ENCODE results near the gene RAN. TPM values are rescaled to one million over a fixed set of nuclear protein-coding genes. Genes with fewer than 3 reads are reported as not detected.
A peak's percentile ranks its signal among the peaks of the same experiment; 100 is the strongest.

The RAN gene
- total and polyA plus RNA-seq, 12 donors, result 43.6 to 586 (median 291) TPM

DNA sequence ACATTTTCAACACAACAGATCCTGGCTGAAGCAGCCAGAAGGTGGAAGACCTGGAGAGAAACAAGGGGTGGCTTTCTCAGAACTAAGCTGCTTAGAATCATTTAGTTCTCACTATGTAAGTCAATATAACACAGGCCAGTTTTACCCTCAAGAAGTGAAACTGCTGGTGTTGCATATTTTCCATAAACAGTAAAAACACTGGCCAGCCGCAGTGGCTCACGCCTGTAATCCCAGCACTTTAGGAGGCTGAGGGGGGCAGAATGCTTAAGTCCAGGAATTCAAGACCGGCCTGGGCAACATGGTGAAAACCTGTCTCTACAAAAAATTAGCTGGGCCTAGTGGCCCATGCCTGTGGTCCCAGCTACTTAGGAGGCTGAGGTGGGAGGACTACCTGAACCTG lies 44.4 kb upstream of the RAN start:
- Histone ChIP-seq H3K4me3 (no peak overlapping the region), H3K9me3 (no peaks in the 10 kb centered on the region), H3K27ac (peak overlapping the region in 1 of 10 donors; percentile 58), H3K4me1 (peaks cover 0 to 7% (median 0%) of the 10 kb centered on the region in 9 donors), H3K27me3 (no peaks in the 10 kb centered on the region), H3K36me3 (peaks cover 0 to 40% (median 7%) of the 10 kb centered on the region in 9 donors)
- 94 to 97% methylated on average over 3 of the region's 3 CpGs for WGBS, 2 donors
- TF ChIP-seq, protein P1, sequence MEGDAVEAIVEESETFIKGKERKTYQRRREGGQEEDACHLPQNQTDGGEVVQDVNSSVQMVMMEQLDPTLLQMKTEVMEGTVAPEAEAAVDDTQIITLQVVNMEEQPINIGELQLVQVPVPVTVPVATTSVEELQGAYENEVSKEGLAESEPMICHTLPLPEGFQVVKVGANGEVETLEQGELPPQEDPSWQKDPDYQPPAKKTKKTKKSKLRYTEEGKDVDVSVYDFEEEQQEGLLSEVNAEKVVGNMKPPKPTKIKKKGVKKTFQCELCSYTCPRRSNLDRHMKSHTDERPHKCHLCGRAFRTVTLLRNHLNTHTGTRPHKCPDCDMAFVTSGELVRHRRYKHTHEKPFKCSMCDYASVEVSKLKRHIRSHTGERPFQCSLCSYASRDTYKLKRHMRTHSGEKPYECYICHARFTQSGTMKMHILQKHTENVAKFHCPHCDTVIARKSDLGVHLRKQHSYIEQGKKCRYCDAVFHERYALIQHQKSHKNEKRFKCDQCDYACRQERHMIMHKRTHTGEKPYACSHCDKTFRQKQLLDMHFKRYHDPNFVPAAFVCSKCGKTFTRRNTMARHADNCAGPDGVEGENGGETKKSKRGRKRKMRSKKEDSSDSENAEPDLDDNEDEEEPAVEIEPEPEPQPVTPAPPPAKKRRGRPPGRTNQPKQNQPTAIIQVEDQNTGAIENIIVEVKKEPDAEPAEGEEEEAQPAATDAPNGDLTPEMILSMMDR (IDR thresholded peaks at IDR 0.05), result no peak
- DNase-seq (no peak), ATAC-seq (peak in 2 of 8 donors; percentile 54 to 58)
- intact Hi-C loops (cut with DNase I), result no loop called here

DNA sequence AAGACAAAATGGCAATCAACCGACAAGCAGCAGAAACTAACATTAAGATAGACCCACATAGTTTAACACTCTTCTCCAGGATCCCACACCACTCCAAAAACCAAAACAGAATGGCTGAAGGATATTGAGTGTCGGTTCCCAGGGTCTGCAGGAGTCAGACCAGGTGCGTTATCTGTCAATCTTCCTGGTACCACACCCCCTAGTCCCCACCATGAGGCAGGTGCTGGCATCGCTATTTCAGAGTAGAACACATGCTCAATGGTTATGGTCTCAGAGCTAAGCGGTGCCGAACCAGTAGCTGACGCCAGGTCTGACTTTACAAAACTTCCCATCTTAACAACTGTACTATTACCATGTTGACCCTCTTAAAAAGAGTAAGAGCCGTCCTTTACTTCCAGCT lies 43.0 kb upstream of the RAN start:
- Histone ChIP-seq H3K27me3 (no peaks in the 10 kb centered on the region), H3K4me1 (peaks cover 0 to 21% (median 0%) of the 10 kb centered on the region in 9 donors), H3K4me3 (no peak overlapping the region), H3K9me3 (no peaks in the 10 kb centered on the region), H3K27ac (no peak overlapping the region), H3K36me3 (peaks cover 0 to 26% (median 0%) of the 10 kb centered on the region in 9 donors)
- WGBS, 2 donors, result 97 to 98% methylated on average over 8 of the region's 8 CpGs
- TF ChIP-seq, protein P1 (IDR thresholded peaks at IDR 0.05), result no peak
- intact Hi-C loops (cut with DNase I), result no loop called here
- ATAC-seq (no peak), DNase-seq (no peak)

DNA sequence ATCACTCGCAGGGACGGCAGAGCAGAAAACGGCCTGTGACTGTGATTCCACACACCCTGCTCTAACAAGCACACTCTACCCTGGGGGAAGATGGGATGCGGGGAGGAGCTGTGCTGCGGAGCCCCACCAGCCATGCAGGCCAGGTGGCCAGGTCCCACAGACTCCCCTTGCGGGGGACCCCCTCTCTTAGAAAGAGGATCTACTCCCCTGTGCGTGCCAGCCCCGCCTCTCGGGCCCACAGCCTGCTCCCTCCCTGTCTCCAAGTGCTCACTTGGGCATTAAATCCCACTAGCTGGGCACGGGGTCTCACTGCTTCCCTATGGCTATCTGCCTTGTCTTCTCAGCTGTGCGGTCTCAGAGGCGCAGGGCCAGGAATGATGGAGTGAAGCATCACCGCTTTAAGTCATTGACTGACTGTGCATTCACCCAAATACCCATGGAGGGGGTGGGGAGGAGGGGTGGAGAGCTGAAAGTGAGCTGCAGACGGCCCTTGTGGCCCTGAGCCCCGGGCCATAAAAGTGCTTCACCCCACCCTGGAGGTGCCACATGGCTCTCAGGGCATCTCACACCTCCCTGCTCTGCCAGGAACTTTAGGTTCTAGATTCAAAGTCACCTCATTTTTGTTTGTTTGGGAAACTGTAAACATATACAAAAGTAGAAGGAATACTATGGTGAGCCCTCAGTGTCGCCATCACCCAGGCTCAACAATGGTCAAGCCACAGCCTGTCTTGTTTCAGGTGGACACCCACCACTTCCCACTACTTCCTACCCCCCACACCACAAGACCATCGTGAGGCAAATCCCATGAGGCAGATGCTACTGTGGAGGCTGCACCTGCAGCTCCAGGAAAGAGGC lies 42.2 kb upstream of the RAN start:
- H3K36me3 ChIP-seq, result peaks cover 0 to 18% (median 0%) of the 10 kb centered on the region in 9 donors
- TF ChIP-seq, protein P1 (IDR thresholded peaks at IDR 0.05), result no peak
- peak in 2 of 8 donors; percentile 12 to 19 for ATAC-seq
- WGBS, 2 donors, result 86 to 87% methylated on average over 17 of the region's 17 CpGs
- intact Hi-C loops (cut with DNase I), result no loop called here
- no peaks in the 10 kb centered on the region for H3K9me3 ChIP-seq
- H3K4me3 ChIP-seq, result no peak overlapping the region
- H3K27ac ChIP-seq, result no peak overlapping the region
- H3K27me3 ChIP-seq, result no peaks in the 10 kb centered on the region
- peaks cover 0 to 22% (median 0%) of the 10 kb centered on the region in 9 donors for H3K4me1 ChIP-seq
- no peak for DNase-seq

DNA sequence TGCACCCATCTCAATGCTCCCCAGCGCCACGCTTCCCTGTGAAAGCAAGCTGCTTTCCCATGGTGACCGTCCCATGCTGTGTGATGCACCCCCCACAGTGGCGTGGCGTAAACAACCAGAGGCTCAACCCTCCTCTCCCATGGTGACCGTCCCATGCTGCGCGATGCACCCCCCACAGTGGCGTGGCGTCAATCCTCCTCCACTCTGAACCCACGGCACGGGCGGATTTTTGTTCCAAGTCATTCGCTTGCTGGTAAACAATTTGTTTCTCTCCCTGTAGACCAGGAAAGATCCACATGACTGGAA lies 41.7 kb upstream of the RAN start:
- no peak overlapping the region for H3K27ac ChIP-seq
- WGBS, 2 donors, result 90 to 93% methylated on average over 14 of the region's 14 CpGs
- no peak overlapping the region for H3K4me3 ChIP-seq
- no peaks in the 10 kb centered on the region for H3K27me3 ChIP-seq
- no peak for DNase-seq
- H3K4me1 ChIP-seq, result peaks cover 0 to 28% (median 0%) of the 10 kb centered on the region in 9 donors
- H3K9me3 ChIP-seq, result no peaks in the 10 kb centered on the region
- TF ChIP-seq, protein P1 (IDR thresholded peaks at IDR 0.05), result no peak
- intact Hi-C loops (cut with DNase I), result no loop called here
- no peak for ATAC-seq
- peaks cover 0 to 13% (median 0%) of the 10 kb centered on the region in 9 donors for H3K36me3 ChIP-seq
